Thoracic aorta (tissue), 2 donors: Measurements from ENCODE around the gene UGP2. TPM values are rescaled to one million over a fixed set of nuclear protein-coding genes. Genes with fewer than 3 reads are reported as not detected.
"Not testable (repeated sequence)": the region's sequence is repeated elsewhere in the genome, so short reads cannot be mapped to it uniquely, and the experiment has no call there.

ENCODE experiments used
- ATAC-seq: fragments of 150-250 bp; one replicate; pipeline ENCODE4 v1.8.0; 2017; ENCODE audit warnings: low read depth; ENCODE audit not compliant: insufficient number of reproducible peaks, low FRiP score
- DNase-seq: peaks from one replicate; pipeline ENCODE4 v3.0.0-alpha.2; 2020; ENCODE audit warnings: low spot score
- H3K27ac ChIP-seq, 2 donors: fragments of 200-600 bp; sonication (generic); 1 replicate in 1 of 2; 2 replicates in 1 of 2; pipeline ENCODE4 v1.5.1; 2016; ENCODE audit warnings: mild to moderate bottlenecking in 2 of 2, moderate library complexity in 2 of 2
- H3K27me3 ChIP-seq: fragments of 200-600 bp; sonication (generic); replicated peaks from 2 replicates; pipeline ENCODE4 v1.6.0; 2016; ENCODE audit warnings: mild to moderate bottlenecking; ENCODE audit not compliant: insufficient read depth
- H3K36me3 ChIP-seq: fragments of 200-600 bp; sonication (generic); one replicate; pipeline ENCODE4 v1.5.1; 2016
- H3K4me1 ChIP-seq, 2 donors: fragments of 200-600 bp; sonication (generic); 1 replicate in 1 of 2; 2 replicates in 1 of 2; pipeline versions ENCODE4 v1.5.1 to v1.6.0; 2016; ENCODE audit warnings: low read depth in 2 of 2, mild to moderate bottlenecking in 1 of 2; ENCODE audit not compliant: control insufficient read depth in 1 of 2
- H3K4me3 ChIP-seq: fragments of 200-600 bp; sonication (generic); 2 replicates; pipeline ENCODE4 v1.5.1; 2016; ENCODE audit warnings: mild to moderate bottlenecking
- H3K9me3 ChIP-seq: fragments of 200-600 bp; sonication (generic); 2 replicates; pipeline ENCODE4 v1.5.1; 2016
- total RNA-seq, 2 donors: library from RNA; depleted of rRNA; stranded (reverse); fragments of >200 nt; gene quantifications; one replicate each; pipeline versions ENCODE4 v1.1.0 to v1.2.3, GENCODE V29; 2016
- TF ChIP-seq, protein P1 (sequence below): fragments of 200-600 bp; sonication (generic); IDR thresholded peaks from one replicate; pipeline ENCODE4 v1.5.1; 2019; ENCODE audit warnings: antibody characterized with exemption

The UGP2 gene
- total RNA-seq, 2 donors from 2014 or later, result 103 to 176 TPM

DNA sequence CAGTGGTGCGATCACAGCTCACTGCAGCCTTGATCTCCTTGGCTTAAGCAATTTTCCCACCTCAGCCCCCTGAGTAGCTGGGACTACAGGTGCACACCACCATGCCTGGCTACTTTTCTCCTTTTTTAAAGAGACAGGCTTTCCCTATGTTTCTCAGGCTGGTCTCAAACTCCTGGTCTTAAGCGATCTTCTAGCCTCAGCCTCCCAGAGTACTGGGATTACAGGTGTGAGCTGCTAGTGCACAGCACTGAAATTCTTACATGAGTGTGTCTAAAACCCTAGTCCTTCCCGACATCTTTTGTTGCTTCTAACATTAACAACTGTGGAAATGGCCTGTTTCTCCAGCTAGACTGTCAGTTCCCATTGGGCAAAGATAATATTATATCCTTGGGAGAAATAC lies 2.9 kb downstream of the UGP2 start:
- no peaks in the 10 kb centered on the region for H3K27me3 ChIP-seq
- H3K4me3 ChIP-seq, result peak overlapping the region; percentile 89
- no peaks in the 10 kb centered on the region for H3K36me3 ChIP-seq
- peak overlapping the region in 1 of 2 donors; percentile 15 for H3K27ac ChIP-seq
- peaks cover 40 to 56% of the 10 kb centered on the region in 2 donors for H3K4me1 ChIP-seq
- ATAC-seq, result no peak
- no peak for DNase-seq
- H3K9me3 ChIP-seq, result no peaks in the 10 kb centered on the region
- TF ChIP-seq, protein P1, sequence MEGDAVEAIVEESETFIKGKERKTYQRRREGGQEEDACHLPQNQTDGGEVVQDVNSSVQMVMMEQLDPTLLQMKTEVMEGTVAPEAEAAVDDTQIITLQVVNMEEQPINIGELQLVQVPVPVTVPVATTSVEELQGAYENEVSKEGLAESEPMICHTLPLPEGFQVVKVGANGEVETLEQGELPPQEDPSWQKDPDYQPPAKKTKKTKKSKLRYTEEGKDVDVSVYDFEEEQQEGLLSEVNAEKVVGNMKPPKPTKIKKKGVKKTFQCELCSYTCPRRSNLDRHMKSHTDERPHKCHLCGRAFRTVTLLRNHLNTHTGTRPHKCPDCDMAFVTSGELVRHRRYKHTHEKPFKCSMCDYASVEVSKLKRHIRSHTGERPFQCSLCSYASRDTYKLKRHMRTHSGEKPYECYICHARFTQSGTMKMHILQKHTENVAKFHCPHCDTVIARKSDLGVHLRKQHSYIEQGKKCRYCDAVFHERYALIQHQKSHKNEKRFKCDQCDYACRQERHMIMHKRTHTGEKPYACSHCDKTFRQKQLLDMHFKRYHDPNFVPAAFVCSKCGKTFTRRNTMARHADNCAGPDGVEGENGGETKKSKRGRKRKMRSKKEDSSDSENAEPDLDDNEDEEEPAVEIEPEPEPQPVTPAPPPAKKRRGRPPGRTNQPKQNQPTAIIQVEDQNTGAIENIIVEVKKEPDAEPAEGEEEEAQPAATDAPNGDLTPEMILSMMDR, result no peak

GRCh38 chr2:63845866-63846265 lies 4.2 kb downstream of the UGP2 start:
- peaks cover 52 to 64% of the 10 kb centered on the region in 2 donors for H3K4me1 ChIP-seq
- TF ChIP-seq, protein P1, result no peak
- no peaks in the 10 kb centered on the region for H3K36me3 ChIP-seq
- ATAC-seq (no peak), DNase-seq (no peak)
- H3K27me3 ChIP-seq, result no peaks in the 10 kb centered on the region
- no peaks in the 10 kb centered on the region for H3K9me3 ChIP-seq
- H3K4me3 ChIP-seq, result no peak overlapping the region
- peak overlapping the region in 1 of 2 donors; percentile 16 for H3K27ac ChIP-seq

GRCh38 chr2:63846487-63846886 lies 4.8 kb downstream of the UGP2 start:
- H3K9me3 ChIP-seq, result no peaks in the 10 kb centered on the region
- TF ChIP-seq, protein P1, result no peak
- no peak for DNase-seq
- H3K27ac ChIP-seq, result no peak overlapping the region
- no peak overlapping the region for H3K4me3 ChIP-seq
- H3K4me1 ChIP-seq, result peaks cover 52 to 70% of the 10 kb centered on the region in 2 donors
- no peak for ATAC-seq
- H3K27me3 ChIP-seq, result no peaks in the 10 kb centered on the region
- H3K36me3 ChIP-seq, result no peaks in the 10 kb centered on the region

- H3K27me3 ChIP-seq, H3K27ac ChIP-seq, H3K4me3 ChIP-seq, H3K9me3 ChIP-seq, DNase-seq, ATAC-seq, H3K36me3 ChIP-seq: not testable (repeated sequence)
- peaks cover 58 to 81% of the 10 kb centered on the region in 2 donors for H3K4me1 ChIP-seq
Measured at GRCh38 chr2:63847571-63847970, 5.9 kb downstream of the UGP2 start.

GRCh38 chr2:63849381-63850203 lies 7.9 kb downstream of the UGP2 start:
- ATAC-seq, result no peak
- no peaks in the 10 kb centered on the region for H3K27me3 ChIP-seq
- no peaks in the 10 kb centered on the region for H3K9me3 ChIP-seq
- TF ChIP-seq, protein P1, result no peak
- H3K4me1 ChIP-seq, result peaks cover 64 to 85% of the 10 kb centered on the region in 2 donors
- H3K4me3 ChIP-seq, result peak overlapping the region; percentile 41
- no peak for DNase-seq
- H3K36me3 ChIP-seq, result no peaks in the 10 kb centered on the region
- peak overlapping the region in 1 of 2 donors; percentile 28 for H3K27ac ChIP-seq
